ENCODE measurements around the gene BICC1.

The BICC1 gene

DNA sequence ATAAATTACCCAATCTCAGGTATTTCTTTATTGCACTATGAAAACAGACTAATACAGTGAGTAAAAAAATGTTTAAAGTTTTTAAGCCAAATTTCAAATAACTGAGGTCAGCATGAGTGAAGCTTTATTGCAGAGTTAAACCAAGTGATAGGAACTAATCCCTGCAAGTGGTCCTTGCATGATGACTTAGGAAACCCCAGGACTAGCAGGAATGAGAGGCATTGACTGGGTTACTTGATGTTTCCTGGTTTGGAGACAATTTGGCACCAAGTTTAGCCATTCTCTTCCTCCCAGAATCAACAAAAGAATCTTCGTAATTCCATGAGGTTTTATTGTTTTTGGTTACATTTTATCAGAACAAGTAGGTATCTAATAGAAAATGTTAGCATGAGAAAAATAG is 194.2 kb downstream of the BICC1 start:
- DNase-seq (ENCODE audit: low read depth): no peak

DNA sequence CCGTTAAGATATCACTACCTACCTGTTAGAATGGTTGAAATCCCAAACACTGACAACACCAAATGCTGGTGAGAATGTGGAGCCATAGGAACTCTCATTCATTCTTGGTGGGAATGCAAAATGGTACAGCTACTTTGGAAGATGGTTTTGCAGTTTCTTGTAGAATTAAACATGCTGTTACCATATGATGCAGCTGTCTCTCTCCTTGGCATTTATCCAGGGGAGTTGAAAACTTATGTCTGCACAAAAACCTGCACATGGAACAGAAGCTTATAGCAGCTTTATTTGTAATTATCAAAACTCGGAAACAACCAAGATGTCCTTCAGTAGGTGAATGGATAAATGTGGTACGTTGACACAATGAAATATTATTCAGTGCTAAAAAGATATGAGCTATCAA is 199.5 kb downstream of the BICC1 start:
- no peak for DNase-seq (ENCODE audit: low read depth)

DNA sequence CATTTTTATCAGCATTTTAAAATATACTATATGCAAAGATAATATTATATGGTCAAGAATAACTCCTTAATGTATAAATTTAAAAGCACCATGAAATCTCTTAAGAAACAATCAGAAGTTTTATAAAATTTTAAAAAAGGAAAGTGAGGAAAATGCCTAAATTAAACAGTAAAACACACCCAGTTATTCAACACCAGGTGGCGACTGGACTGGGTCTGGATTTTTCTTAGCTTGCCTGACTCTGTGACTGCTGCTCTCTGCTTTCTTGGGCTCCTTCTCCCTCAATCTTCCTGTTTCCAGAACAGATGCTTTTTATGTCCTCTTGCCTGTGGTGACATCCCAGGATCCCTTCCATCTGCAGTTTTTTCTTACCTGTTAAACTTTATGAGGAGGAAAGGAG is 200.3 kb downstream of the BICC1 start:
- no peak for DNase-seq (ENCODE audit: low read depth)

DNA sequence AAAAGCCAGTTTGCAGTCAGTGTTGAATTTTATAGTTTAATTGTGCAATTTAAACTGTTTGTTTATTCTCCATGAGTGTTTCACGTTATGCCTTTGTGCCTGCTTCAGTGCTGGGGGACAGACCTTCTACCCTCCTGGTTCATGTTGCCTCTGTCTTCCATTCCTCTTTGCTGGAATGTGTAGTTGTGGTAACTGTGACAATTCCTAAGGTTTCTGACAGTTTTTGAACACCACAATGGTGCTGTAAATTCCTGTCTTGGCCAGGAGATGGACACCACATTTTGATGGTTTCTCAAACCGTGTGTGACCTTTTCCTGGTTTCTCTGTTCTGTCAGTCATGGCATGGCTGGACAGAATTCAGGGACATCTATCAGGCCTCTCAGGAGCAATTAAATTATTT is 201.7 kb downstream of the BICC1 start:
- DNase-seq (ENCODE audit: low read depth): no peak

DNA sequence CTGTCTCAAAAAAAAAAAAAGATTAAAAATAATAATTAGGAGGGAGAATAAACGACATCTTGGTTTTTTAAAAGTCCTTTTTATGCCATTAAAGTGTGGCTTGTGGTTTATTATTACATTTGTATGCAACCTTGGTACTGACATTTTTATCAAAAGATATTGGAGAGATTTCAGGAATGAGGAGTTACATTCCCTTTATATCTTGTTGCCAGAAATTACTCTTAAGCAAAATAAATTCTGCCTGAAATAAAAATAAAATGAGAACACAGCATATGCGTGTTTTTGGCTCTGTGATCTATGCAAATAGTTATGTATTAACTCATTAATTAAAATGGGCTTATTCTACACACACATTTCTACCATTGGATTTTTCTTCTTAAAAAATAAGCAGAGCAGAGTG is 202.4 kb downstream of the BICC1 start:
- no peak for DNase-seq (ENCODE audit: low read depth)

DNA sequence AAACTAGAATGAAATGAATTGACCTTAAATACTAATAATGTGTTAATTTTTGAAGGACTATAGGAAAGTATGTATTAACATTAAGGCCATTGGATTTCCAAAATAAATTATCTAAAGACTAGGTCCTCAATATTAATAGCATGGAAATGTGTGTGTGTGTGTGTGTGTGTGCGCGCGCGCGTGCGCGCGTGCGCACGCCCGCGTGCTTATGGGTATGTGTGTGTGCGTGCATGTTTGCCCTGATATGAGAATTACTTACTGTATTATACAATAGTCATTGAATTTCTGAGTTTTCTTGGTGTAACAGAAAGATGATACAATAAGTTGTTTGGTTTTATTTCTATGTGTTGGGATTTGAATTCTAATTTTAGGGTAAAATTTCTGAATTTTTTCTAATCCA is 205.9 kb downstream of the BICC1 start:
- no peak for DNase-seq (ENCODE audit: low read depth)

DNA sequence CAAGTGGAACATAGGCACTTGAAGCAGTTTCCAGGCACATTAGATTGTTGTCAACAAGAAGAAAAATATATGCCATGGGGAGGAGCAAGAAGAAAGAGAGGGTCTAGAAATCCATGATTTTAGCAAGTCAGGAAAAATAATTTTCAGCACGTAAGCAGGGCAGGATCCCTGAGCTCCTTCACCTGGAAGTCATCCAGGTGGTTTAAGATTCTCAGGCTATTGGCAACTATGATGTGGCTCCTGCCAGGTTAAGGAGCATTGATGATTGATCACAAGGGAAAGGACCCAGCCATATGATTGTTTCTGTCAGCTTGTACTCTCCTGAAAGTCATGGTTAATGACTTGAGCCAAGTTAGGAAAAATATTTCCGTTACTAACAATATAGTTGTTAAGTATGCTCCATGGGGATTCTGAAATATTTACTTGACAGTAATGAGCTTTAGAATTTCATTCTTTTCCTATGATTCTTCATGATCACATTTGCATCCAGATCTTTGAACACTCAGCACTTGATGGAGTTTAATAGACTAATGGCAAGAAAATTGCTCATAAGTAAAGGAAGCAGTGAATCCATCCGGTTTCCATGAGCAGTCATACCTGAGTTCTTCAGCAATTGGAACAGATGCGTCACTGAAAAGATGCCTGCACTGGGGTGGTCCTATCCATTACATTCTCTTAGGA is 209.1 kb downstream of the BICC1 start:
- no peak for DNase-seq (ENCODE audit: low read depth)

DNA sequence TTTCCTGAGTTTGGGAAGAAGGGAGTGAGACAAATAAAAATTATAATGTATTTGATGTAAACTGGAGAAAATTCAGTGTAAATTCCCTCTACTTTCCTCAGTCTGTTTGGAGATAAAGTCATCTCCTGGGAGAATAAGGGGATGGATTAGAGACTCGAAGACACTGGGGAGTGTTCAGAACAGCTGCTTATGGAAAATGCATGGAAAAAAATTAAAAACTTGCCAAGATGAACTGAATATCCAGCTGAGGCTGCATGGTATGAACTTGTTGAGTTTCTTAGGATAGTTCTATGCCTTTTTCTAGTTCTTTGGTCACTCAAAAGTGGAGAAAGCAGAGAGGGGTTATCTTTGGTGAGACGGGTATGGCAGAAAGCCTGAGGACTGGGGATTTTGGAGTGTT is 210.5 kb downstream of the BICC1 start:
- DNase-seq (ENCODE audit: low read depth): no peak

DNA sequence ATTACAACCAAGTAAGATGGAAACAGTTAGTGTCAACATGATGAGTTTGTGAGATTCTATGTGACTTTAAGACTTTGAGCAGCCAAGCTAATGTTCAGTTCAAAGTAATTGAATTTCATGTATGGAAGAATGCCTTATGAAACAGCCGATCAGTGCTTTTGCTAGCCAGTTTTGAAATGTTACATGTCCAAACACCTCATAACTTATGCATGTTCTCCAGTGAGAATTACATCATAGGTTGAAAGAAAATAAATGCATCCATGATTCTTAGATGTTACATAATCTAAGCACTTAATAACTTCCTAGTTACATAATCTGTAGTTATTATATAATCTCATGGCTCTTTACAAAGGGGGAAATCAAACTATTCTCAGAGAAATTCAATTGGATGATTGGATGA is 211.3 kb downstream of the BICC1 start:
- DNase-seq (ENCODE audit: low read depth): no peak

DNA sequence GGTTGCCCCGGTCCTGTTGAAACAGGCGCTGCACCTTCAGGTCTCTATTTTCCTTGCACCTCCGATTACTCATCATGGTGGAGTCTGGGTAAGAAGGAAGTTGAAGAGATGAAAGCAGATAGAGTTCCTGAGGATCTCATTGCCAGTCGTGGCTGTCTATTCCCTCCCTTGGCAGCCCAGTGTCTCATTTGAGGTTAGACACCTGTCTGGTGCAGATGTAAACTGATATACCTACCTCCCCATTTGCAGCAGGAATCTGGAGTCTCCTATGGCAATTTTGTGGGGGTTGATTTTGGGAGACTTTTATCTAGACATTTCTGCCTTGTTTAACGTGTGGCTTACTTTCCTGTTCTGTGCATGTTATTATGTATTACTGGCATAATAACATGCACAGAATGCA is 212.1 kb downstream of the BICC1 start:
- no peak for DNase-seq (ENCODE audit: low read depth)

DNA sequence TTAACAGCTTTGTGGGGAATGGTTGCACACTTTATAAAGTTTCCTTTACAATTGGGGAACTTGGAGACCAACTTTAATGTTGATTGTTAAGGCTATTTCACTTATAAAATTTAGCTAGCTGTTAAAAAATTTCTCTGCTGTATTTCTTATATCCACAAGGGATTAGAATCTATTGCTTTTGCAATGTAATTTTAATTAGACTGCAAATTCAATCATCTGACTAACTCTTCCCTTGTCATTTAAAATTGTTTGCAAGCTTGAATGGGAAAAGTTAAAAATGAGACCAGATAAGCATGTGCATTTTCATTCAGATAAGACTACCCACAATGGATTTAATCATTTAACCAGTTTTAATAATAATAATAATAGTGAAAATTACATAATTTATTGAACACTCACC is 213.2 kb downstream of the BICC1 start:
- DNase-seq (ENCODE audit: low read depth): no peak

DNA sequence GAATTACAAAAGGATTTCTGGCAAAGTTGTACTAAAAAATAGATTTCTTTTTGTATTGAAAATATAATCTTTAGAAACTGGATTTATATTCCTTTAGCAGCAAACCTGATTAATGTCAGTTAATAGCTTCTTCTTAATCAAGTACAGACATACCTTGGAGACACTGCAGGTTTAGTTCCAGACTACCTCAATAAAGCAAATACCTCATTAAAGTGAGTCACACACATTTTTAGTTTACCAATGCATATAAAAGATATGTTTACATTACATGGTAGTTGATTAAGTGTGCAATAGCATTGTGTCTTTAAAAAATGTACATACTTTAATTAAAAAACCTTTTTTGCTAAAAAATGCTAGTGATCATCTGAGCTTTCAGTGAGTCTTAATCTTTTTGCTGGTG is 215.0 kb downstream of the BICC1 start:
- DNase-seq (ENCODE audit: low read depth): no peak

DNA sequence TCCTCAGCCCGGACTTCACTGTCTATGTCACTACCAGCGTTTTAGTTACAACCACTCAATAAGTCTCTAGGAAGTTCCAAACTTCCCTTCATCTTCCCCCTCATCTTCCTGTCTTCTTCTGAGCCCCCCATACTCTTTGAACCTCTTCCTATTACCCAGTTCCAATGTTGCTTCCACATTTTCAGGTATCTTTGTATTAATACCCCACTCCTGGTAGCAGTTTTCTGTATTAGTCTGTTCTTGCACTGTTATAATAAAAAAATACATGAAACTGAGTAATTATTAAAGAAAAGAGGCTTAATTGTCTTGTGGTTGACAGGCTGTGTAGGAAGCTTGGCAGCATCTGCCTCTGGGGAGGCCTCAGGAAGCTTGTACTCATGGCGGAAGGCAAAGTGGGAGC is 218.6 kb downstream of the BICC1 start:
- DNase-seq (ENCODE audit: low read depth): no peak

DNA sequence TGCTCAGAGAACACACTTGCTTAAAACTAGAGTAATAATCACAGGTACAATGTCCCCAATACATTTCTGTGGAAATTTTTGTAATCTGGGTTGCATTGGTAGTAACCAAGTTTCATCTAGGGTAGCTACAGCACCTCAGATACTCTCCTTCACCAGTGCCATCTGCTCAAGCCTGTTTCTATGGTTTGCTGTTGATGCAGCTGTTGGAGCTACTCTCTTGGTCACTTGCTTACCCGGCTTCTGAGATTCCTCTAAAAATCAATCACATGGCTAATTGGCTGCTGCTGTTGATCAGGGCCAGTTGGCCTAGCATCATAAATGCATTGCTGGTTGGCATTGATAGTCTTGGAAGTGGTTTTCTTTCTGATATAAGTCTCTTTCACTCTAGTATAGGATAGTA is 220.8 kb downstream of the BICC1 start:
- DNase-seq (ENCODE audit: low read depth): no peak

DNA sequence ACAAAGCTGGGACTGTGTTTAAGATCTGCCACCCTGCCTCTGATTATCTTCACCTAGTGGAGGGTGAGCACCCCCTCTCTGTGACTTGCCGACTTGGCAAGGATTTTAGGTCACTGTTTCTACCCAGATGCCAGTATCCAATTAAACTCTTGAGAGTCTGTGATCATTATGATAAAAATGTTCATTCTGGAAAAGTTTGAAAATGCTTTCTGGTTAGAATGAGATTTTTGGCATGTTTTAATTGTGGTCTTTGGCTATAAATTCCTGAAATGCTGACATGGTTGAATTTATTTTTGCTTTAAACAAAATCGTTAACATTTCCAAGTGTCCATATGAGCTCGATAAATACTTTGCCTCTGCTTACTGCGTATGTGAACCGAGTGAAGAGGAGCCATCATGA is 221.4 kb downstream of the BICC1 start:
- DNase-seq (ENCODE audit: low read depth): no peak

DNA sequence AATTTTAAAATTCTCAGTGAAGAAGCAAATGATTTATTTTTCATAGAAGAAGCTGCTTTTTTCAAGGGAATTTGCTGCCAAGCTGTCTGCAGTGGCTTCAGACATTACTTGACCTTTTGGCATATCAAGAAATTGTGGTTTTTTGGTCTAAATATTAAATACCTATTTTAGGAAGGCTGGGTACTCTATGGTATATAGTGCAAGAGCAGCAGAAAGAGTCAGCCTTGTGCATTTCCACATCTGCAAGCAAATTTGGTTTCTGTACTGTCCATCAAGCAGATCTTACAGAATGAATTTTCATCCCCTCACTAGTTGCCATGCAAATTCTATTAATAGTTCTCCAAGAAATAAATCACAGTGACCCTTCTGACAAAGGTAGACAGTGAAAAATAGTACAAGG is 222.0 kb downstream of the BICC1 start:
- DNase-seq (ENCODE audit: low read depth): no peak

DNA sequence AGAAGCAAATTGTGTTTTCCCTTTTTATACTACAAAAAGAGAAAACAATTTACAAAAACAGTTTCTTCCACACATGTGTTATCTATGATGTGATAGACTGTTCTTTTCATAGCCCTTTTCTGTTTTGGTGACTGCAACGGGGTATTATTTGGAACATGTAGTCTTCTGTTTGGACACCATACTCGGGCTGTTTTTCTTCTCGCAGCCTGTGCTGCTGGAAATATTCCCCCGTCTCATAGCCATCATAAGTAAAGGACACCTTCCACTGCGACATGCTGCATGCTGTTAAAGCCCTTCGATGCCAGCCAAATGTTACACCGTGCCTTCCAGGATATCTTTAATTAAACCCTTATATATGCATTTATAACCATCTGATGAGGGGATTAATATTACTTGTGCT is 222.4 kb downstream of the BICC1 start:
- DNase-seq (ENCODE audit: low read depth): no peak

DNA sequence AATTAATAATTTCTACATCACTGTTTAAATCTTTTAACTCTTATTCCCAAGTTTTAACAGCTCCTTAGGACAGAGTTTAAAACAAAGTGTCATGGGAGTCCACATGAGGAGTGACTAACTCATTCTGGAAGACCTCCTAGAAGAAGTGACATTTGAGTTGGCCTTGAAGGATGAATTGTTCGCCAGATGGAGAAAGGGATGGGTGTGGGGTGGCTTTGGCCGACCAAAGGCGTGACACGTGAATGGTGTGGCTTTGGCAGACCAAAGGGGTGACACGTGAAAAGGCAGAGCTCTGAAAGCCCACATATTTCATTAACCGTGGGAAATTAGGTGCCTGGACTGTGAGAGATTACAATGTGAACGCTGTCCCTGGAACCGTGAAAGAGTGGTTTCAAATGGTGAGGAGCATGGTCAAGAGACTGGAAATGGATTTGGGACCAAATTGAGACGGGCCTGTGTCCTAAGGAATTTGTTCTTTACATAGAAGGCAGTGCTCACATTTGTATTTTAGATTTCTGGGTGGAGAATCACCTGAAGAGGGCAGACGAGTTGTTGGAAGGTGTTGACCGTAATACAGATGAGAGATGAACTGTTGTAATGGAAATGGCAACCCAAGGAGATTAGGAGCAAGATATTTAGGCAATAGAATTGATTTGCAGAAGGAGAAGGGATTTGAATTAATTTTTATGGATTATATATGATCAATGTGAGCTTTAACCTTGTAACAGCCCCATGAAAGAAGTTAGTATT is 228.1 kb downstream of the BICC1 start:
- no peak for DNase-seq (ENCODE audit: low read depth)

DNA sequence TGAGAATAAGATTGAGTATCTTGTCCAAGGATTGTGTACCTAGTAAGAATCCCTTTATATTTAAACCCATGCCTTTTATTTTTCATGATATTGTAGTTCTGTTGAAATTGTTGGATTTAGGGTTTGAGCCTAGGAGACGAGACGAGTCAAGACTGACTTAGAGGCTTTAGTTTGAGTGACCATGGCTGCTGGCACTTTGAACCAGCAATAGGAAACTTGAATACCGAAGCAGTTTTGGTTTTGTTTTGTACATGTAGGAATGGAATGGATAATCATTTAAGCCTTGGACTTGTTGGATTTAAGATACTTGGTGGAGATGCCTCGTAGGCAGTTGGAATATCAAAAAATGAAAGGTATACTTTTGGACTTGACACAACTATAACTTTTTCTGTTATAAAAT is 229.0 kb downstream of the BICC1 start:
- DNase-seq (ENCODE audit: low read depth): no peak

DNA sequence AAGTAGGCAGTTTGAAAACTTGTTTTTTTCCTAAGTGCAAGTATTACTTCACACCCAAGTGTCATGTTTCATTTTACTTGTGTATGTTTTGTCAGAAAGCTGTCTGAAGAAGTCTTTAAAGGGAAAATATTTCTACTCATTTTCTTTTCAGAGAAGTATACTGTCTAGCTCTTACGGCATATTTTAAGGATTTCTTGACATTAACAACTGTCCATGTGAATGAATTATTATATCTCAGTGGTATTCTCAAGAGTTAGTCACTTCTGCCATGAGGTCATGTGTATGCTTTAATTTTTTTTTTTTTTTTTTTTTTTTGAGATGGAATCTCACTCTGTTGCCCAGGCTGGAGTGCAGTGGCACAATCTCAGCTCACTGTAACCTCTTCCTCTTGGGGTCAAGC is 229.5 kb downstream of the BICC1 start:
- DNase-seq (ENCODE audit: low read depth): no peak

DNA sequence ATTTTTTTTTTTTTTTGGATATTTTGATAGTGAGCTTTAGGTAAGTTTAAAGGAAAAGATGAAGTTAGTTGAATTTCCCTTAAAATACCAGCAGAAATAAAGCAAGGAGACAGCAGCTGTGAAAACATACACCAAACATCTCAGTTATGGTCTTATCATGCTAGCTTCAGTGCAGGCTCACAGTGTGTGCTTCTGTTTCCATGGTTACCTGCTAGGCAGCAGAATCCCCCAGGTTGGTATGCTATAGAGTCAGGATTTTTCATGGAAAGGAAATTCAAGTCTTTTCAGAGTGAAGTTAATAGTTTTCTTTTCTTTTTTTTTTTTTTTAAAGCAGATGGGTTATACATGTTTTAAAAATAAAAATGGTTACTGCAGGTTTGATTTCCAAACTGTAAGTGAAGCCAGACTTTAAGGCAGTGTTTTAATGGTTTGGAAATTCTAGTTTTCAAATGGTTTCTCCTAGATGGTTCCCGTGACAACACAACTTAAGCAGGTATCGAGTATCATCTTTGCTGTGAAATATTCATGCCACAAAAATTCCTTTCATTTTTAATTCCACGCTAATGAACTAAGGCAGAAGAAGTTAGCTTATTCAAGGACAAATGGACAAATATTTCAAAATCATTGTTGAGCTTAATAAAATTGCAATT is 230.9 kb downstream of the BICC1 start:
- no peak for DNase-seq (ENCODE audit: low read depth)

DNA sequence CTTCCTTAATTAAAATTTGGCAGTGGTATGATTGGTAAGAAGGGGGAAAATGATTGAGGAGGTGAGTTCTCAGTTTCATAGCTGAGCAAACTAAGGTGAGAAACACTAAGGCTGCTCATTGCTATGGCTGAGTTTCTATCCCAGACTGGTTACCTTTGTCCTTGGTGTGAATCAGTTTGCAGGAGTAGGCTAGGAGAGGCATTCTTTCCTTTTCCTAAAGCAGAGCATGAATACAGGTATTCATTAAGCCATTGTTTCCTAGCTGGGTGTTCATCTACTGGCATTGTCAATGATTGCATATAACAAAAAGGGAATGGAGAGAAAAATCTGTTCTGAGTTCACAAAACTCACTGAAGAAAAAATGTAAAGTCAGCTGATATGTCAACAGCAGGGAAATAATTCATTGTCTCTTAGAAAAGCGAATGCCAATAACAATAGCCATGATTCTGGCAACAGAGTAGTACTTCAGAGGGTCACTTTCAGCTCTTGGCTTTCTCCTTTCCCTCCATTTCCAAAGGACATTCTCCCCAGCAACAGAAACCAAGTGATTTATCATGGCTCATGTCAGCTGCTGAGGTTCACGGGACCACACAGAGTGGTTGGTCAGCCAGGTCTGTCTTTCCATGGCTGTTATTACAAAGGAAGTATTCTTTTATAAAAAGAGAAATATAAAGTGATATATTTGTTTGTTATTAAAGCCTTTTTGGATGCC is 234.0 kb downstream of the BICC1 start:
- DNase-seq (ENCODE audit: low read depth): no peak

DNA sequence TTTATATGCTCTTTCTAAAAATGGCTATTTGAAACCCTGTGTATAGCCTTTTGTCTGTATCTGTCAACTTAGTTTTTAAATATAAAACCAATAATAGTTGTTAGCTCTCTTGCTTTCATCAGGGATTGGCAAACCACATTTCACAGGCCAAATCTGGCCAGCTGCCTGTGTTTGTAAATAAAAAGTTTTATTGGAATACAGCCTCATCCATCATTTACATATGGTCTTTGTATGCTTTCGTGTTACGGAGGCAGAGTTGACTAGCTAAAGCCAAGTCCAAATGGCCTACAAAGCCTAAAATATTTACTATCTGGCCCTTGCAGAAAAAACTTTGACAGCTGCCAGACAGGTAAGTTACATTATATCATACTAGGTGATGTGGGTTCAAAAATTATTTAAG is 235.0 kb downstream of the BICC1 start:
- DNase-seq (ENCODE audit: low read depth): no peak

All from CMK (cell line).